Aorta (tissue), 5 donors: ENCODE results near the gene DYRK1A. TPM values are rescaled to one million over a fixed set of nuclear protein-coding genes. Genes with fewer than 3 reads are reported as not detected.

Experiments
- ATAC-seq: fragments of 200-7000 bp; cut with Tn5 transposase; one replicate; pipeline ENCODE4 v1.9.1; 2022; ENCODE audit warnings: moderate library complexity; ENCODE audit not compliant: low FRiP score
- DNase-seq, 2 donors: peaks; one replicate each; pipeline ENCODE4 v3.0.0-alpha.2; 2020
- H3K27ac ChIP-seq, 2 donors: one replicate each; pipeline ENCODE4 v1.5.1; 2013; ENCODE audit warnings: low read length in 2 of 2, mild to moderate bottlenecking in 2 of 2, moderate library complexity in 2 of 2, control low read depth in 1 of 2, inconsistent platforms in 1 of 2, low read depth in 1 of 2
- H3K27me3 ChIP-seq, 2 donors: one replicate each; pipeline ENCODE4 v1.6.1; 2013; ENCODE audit warnings: control low read depth in 1 of 2, low read length in 1 of 2, mild to moderate bottlenecking in 1 of 2, moderate library complexity in 1 of 2; ENCODE audit not compliant: insufficient read depth in 2 of 2, control insufficient read depth in 1 of 2
- H3K36me3 ChIP-seq, 2 donors: one replicate each; pipeline ENCODE4 v1.6.1; 2013; ENCODE audit warnings: control low read depth in 1 of 2, low read length in 1 of 2, mild to moderate bottlenecking in 1 of 2; ENCODE audit not compliant: insufficient read depth in 2 of 2, control insufficient read depth in 1 of 2
- H3K4me1 ChIP-seq, 2 donors: one replicate each; pipeline ENCODE4 v1.6.1; 2013; ENCODE audit warnings: low read length in 2 of 2, control low read depth in 1 of 2, mild to moderate bottlenecking in 1 of 2, moderate library complexity in 1 of 2; ENCODE audit not compliant: insufficient read depth in 2 of 2, control insufficient read depth in 1 of 2
- H3K4me3 ChIP-seq, 2 donors: one replicate each; pipeline ENCODE4 v1.5.1; 2013; ENCODE audit warnings: low read length in 2 of 2, control low read depth in 1 of 2, mild to moderate bottlenecking in 1 of 2
- H3K9me3 ChIP-seq: one replicate; pipeline ENCODE4 v1.6.1; 2013; ENCODE audit warnings: mild to moderate bottlenecking, low read length; ENCODE audit not compliant: control insufficient read depth
- WGBS, 2 donors: extraction: QIAGEN DNeasy Blood & Tissue Kit; methylation state at CpG; one replicate each; pipeline ENCODE4 v1.1.7; 2013; 5-methylcytosine and 5-hydroxymethylcytosine counted together
- intact Hi-C, 2 donors: fragments of 100-400 bp; cut with DNase I; formaldehyde crosslinking; loops; one replicate each; pipeline versions ENCODE4 v1.14.2 to v1.15.0; 2022
- polyA plus RNA-seq, 2 donors: library from polyadenylated mRNA; stranded (reverse); fragments of 200-250 nt; gene quantifications; one replicate each; pipeline ENCODE4 v1.2.3, GENCODE V29; 2013
- total RNA-seq, 2 donors: library from RNA; stranded (reverse); fragmentation: NEBNext Ultra II Directional; extraction: Animal tissue kit (Norgen Biotek cat#: 25700); gene quantifications; one replicate each; pipeline ENCODE4 v1.2.1, GENCODE V29; 2021
- donor health status: healthy with polysubstance abuse.
- donor health status: Bipolar disorder and iron deficiency.
- donor health status: DM: no; HTN: no; CAD: no.
- donor health status: DM: no; HTN: no; CAD: no.
- donor health status: DM: yes; HTN: yes; CAD: no.

The DYRK1A gene
- total and polyA plus RNA-seq, 4 donors, result 8.8 to 76.6 (median 45.8) TPM

DNA sequence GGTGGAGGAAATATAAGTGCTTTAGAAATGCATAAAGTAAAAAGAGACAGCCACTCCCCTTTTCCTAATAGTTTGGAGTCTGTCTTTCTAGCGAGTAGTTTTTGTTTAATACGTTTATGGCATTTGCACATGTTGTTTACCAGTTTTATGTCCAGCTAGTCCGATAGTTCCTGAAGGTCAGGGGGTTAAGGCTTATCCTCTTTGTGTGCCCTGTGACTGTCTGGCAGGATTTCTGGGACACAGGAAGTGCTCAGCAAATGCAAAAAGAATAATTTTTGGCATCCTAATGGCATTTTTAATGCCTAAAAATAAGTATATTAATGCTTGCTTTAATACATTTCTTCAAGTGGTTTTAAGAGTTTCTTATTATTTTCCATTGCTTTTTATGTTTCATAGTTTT is 58.4 kb downstream of the DYRK1A start:
- Histone ChIP-seq H3K27me3 (no peaks in the 10 kb centered on the region), H3K4me1 (peaks cover 0 to 7% of the 10 kb centered on the region in 2 donors), H3K4me3 (no peak overlapping the region), H3K36me3 (peaks cover 0 to 2% of the 10 kb centered on the region in 2 donors), H3K27ac (no peak overlapping the region), H3K9me3 (no peaks in the 10 kb centered on the region)
- intact Hi-C loops, result no loop called here
- WGBS, 2 donors, result 41 to 45% methylated on average over 3 of the region's 3 CpGs
- DNase-seq, result no peak
- no peak for ATAC-seq

GRCh38 chr21:37425684-37426083 is 59.1 kb downstream of the DYRK1A start:
- Histone ChIP-seq H3K4me1 (peaks cover 5 to 7% of the 10 kb centered on the region in 2 donors), H3K4me3 (no peak overlapping the region), H3K27me3 (no peaks in the 10 kb centered on the region), H3K27ac (no peak overlapping the region), H3K9me3 (no peaks in the 10 kb centered on the region), H3K36me3 (peaks cover 0 to 5% of the 10 kb centered on the region in 2 donors)
- DNase-seq (no peak), ATAC-seq (no peak)
- 93 to 95% methylated on average over 2 of the region's 2 CpGs for WGBS, 2 donors
- intact Hi-C loops, result no loop called here

- no peak for DNase-seq
- H3K27me3 ChIP-seq, result no peaks in the 10 kb centered on the region
- H3K27ac ChIP-seq, result no peak overlapping the region
- no peaks in the 10 kb centered on the region for H3K9me3 ChIP-seq
- intact Hi-C loops, result no loop called here
- H3K4me3 ChIP-seq, result no peak overlapping the region
- peaks cover 2 to 5% of the 10 kb centered on the region in 2 donors for H3K36me3 ChIP-seq
- WGBS, 2 donors, result 96 to 97% methylated on average over 6 of the region's 6 CpGs
- ATAC-seq, result no peak
- peaks cover 5 to 7% of the 10 kb centered on the region in 2 donors for H3K4me1 ChIP-seq
These were observed 60.6 kb downstream of the DYRK1A start for GRCh38 chr21:37427221-37427620.

DNA sequence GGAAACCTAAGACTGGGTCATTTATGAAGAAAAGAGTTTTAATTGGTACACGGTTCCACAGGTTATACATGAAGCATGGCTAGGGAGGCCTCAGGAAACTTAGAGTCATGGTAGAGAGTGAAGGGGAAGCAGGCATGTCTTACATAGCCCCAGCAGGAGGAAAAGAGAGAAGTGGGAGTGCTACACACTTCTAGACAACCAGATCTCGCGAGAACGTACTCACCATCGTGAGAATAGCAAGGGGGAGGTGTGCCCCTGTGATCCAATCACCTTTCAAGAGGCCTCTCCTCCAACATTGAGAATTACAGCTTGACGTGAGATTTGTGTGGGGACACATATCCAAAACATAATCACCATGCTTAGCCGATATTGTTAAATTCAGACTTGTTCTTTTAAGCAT is 62.8 kb downstream of the DYRK1A start:
- H3K4me3 ChIP-seq, result no peak overlapping the region
- WGBS, 2 donors, result 93 to 97% methylated on average over 7 of the region's 7 CpGs
- peaks cover 4 to 5% of the 10 kb centered on the region in 2 donors for H3K4me1 ChIP-seq
- DNase-seq (no peak), ATAC-seq (no peak)
- intact Hi-C loops, result no loop called here
- no peak overlapping the region for H3K27ac ChIP-seq
- no peaks in the 10 kb centered on the region for H3K27me3 ChIP-seq
- H3K9me3 ChIP-seq, result no peaks in the 10 kb centered on the region
- peaks cover 2 to 3% of the 10 kb centered on the region in 2 donors for H3K36me3 ChIP-seq

DNA sequence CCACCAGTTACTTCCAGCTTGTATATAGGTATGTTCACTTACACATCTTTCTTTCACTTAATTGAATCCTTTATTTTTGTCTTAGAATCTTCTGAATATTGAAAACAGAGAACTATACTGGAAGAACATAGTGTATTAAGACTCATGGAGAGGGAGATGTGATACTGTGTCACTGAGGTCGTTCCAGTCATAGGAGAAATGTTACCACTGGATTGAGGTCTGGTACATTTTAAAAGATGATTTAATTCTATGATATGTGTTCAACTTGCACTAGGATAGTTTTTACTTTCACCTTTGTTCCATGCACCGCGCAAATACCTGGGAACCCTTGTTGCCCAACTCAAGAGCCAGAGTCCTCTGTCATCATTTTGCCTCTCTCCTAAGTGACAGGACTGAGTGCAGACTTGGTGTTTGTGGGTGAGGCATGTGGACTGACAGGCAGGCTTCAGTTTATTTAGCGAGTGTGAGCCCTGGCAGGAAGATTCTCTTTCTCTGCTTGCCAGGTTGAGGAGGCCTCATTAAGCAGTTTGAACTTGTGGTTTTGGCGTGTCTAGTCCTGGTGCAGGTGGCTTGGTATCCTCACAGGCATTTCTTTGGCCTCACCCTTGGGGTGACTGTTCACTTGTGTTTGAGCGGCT is 63.7 kb downstream of the DYRK1A start:
- Histone ChIP-seq H3K27ac (no peak overlapping the region), H3K27me3 (no peaks in the 10 kb centered on the region), H3K4me3 (no peak overlapping the region), H3K9me3 (no peaks in the 10 kb centered on the region), H3K36me3 (peaks cover 2 to 3% of the 10 kb centered on the region in 2 donors), H3K4me1 (peaks cover 4 to 7% of the 10 kb centered on the region in 2 donors)
- ATAC-seq (no peak), DNase-seq (no peak)
- intact Hi-C loops, result no loop called here
- 93 to 94% methylated on average over 6 of the region's 6 CpGs for WGBS, 2 donors

DNA sequence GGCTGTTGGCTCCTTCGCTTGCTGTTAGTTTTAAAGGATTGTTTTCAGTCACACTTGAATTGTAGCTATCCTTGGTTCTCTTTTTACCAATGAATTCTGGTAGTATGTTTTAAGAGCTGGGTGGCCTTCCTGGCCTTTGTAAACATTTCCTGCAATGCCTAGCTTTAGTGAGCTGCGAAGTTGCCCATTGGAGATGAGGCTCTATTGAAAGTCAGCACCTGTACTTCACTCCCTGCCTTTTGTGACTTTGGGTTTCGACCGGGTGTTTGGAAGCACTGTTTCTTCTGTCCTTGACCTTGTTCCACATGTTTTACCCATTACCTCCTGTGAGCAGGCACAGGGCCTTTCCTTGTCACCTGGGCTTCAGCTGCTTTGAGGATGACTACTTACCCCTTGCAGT is 64.7 kb downstream of the DYRK1A start:
- H3K9me3 ChIP-seq, result no peaks in the 10 kb centered on the region
- DNase-seq (no peak), ATAC-seq (no peak)
- no peaks in the 10 kb centered on the region for H3K27me3 ChIP-seq
- intact Hi-C loops, result no loop called here
- H3K4me3 ChIP-seq, result no peak overlapping the region
- H3K27ac ChIP-seq, result no peak overlapping the region
- peaks cover 2 to 3% of the 10 kb centered on the region in 2 donors for H3K36me3 ChIP-seq
- H3K4me1 ChIP-seq, result peaks cover 0 to 7% of the 10 kb centered on the region in 2 donors
- 71 to 78% methylated on average over 4 of the region's 4 CpGs for WGBS, 2 donors

GRCh38 chr21:37432710-37433455 is 66.3 kb downstream of the DYRK1A start:
- H3K4me1 ChIP-seq, result peaks cover 0 to 7% of the 10 kb centered on the region in 2 donors

DNA sequence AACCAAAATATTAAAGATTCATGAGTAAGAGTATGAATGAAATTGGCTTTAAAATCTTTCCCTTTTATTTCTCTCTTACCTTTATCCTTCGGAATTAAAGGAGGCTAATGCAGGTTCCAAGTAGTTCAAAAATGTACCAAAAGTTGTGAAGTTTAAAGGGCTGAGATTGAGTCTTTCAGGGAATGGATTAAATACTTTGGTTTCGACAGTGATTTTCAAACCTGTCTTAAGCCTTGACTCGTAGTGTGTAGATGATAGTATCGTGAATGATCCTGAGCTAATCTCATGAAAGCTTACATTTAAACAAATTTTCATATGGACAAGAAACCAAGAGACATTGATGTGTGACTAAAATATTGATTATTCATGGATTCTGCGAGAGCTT is 66.9 kb downstream of the DYRK1A start:
- peaks cover 0 to 7% of the 10 kb centered on the region in 2 donors for H3K4me1 ChIP-seq

More at GRCh38 chr21:37432710-37433455, 66.3 kb downstream of the DYRK1A start:
- H3K27ac ChIP-seq, result no peak overlapping the region
- DNase-seq (no peak), ATAC-seq (no peak)
- H3K36me3 ChIP-seq, result peaks cover 2 to 3% of the 10 kb centered on the region in 2 donors
- no peaks in the 10 kb centered on the region for H3K9me3 ChIP-seq
- intact Hi-C loops, result no loop called here
- no peak overlapping the region for H3K4me3 ChIP-seq
- 86 to 91% methylated on average over 5 of the region's 5 CpGs for WGBS, 2 donors
- no peaks in the 10 kb centered on the region for H3K27me3 ChIP-seq

DNA sequence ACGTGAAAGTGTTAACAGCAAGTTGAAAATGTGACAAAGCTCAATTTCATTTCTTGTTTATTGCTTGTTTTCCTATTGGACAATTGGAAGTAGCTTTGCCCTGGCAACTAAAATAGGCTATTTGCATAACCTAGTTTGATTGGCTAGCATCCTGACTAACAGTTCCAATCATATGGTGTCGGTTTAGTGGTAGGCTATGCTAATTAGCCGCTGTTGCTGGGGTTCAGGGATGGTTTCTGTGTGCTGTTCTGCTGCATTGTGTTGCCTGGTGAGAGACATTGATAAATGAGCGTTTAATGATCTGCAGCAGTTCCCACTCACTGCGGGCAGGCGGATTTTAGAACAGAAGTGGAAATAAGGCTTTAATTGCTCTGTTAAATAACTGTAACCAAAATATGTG is 68.5 kb downstream of the DYRK1A start:
- Histone ChIP-seq H3K9me3 (no peaks in the 10 kb centered on the region), H3K4me1 (peaks cover 0 to 7% of the 10 kb centered on the region in 2 donors), H3K36me3 (peaks cover 2 to 3% of the 10 kb centered on the region in 2 donors), H3K4me3 (no peak overlapping the region), H3K27ac (no peak overlapping the region), H3K27me3 (no peaks in the 10 kb centered on the region)
- intact Hi-C loops, result no loop called here
- DNase-seq (peak in 1 of 2 donors; percentile 61), ATAC-seq (peak; percentile 92)
- WGBS, 2 donors, result 7 to 9% methylated on average over 6 of the region's 6 CpGs

More for the DNA sequence above, 66.9 kb downstream of the DYRK1A start:
- no peak overlapping the region for H3K27ac ChIP-seq
- ATAC-seq (no peak), DNase-seq (no peak)
- no peaks in the 10 kb centered on the region for H3K9me3 ChIP-seq
- peaks cover 2 to 3% of the 10 kb centered on the region in 2 donors for H3K36me3 ChIP-seq
- 87 to 93% methylated on average over 5 of the region's 5 CpGs for WGBS, 2 donors
- no peak overlapping the region for H3K4me3 ChIP-seq
- H3K27me3 ChIP-seq, result no peaks in the 10 kb centered on the region
- intact Hi-C loops, result no loop called here
